Osteoblast (primary cell): ENCODE results near the gene NUMA1. TPM values are rescaled to one million over a fixed set of nuclear protein-coding genes. Genes with fewer than 3 reads are reported as not detected.

Experiments used
- DNase-seq: peaks from one replicate; pipeline ENCODE4 v3.0.0; 2011; ENCODE audit warnings: low spot score, mixed read lengths; ENCODE audit not compliant: insufficient read length; ENCODE audit errors: missing footprints
- H2AFZ ChIP-seq: 2 replicates; pipeline ENCODE4 v1.6.0; 2011; ENCODE audit warnings: mild to moderate bottlenecking, low read length
- H3K27ac ChIP-seq: 2 replicates; pipeline ENCODE4 v1.5.1; 2011; ENCODE audit warnings: mild to moderate bottlenecking, low read depth, low read length, moderate library complexity
- H3K27me3 ChIP-seq: 2 replicates; pipeline ENCODE4 v1.6.0; 2012; ENCODE audit warnings: mild to moderate bottlenecking, control low read depth, inconsistent platforms, low read length, moderate library complexity; ENCODE audit not compliant: insufficient read depth
- H3K36me3 ChIP-seq: 2 replicates; pipeline ENCODE4 v1.5.1; 2011; ENCODE audit warnings: mild to moderate bottlenecking, low read length, control low read depth, moderate library complexity; ENCODE audit not compliant: insufficient read depth
- H3K4me1 ChIP-seq: 2 replicates; pipeline ENCODE4 v1.5.1; 2011; ENCODE audit warnings: mild to moderate bottlenecking, low read length, control low read depth, moderate library complexity; ENCODE audit not compliant: insufficient read depth
- H3K4me2 ChIP-seq: 2 replicates; pipeline ENCODE4 v1.6.0; 2011; ENCODE audit warnings: mild to moderate bottlenecking, low read length; ENCODE audit not compliant: insufficient read depth
- H3K4me3 ChIP-seq: fragments of 200-600 bp; sonication (generic); 3 replicates; pipeline ENCODE4 v1.5.1; 2012; ENCODE audit warnings: mild to moderate bottlenecking, low read length, inconsistent platforms; ENCODE audit not compliant: insufficient read depth
- H3K79me2 ChIP-seq: 2 replicates; pipeline ENCODE4 v1.6.0; 2012; ENCODE audit warnings: mild to moderate bottlenecking, low read length, control low read depth, inconsistent platforms; ENCODE audit not compliant: insufficient read depth
- H3K9me3 ChIP-seq: 2 replicates; pipeline ENCODE4 v1.5.1; 2011; ENCODE audit warnings: low read depth, low read length, control low read depth
- H4K20me1 ChIP-seq: 2 replicates; pipeline ENCODE4 v1.6.0; 2012; ENCODE audit warnings: mild to moderate bottlenecking, low read length, control low read depth; ENCODE audit not compliant: insufficient read depth
- CTCF ChIP-seq: IDR thresholded peaks from 2 replicates; pipeline ENCODE4 v1.5.1; 2011; ENCODE audit warnings: mild to moderate bottlenecking, low read depth, low read length, moderate library complexity; ENCODE audit errors: extremely low read depth
- total RNA-seq: library from RNA; depleted of rRNA; stranded (reverse); fragments of >200 nt; gene quantifications from 2 replicates; pipeline ENCODE4 v1.2.3, GENCODE V29; 2012

Gene NUMA1
- total RNA-seq, 1 donor, result 176 TPM

DNA sequence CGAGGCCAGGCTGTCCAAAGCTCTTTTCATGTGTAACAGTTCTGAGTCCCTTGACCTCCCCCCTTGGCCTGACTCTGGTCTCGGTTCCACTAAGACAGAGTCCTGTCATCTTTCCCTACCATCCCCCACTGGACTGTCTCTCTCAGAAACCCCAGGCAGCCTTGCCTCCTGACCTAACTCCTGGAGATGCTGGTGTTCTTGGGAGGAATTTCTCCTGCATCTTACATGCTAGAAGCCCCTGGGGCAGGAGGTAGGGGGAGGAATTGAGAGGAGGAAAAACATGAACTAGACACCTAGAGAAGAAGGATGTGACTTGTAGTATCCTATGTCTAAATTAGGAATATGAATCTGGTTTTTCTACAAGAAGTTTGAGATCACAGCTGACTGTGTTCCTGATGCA, 82.3 kb downstream of the NUMA1 start:
- no peak for TF ChIP-seq CTCF
- Histone ChIP-seq H3K36me3 (peaks cover 18% of the 10 kb centered on the region), H4K20me1 (peaks cover 20% of the 10 kb centered on the region), H3K4me1 (peaks cover 10% of the 10 kb centered on the region), H3K4me3 (no peak overlapping the region), H3K27ac (no peak overlapping the region), H2AFZ (no peak overlapping the region), H3K79me2 (no peaks in the 10 kb centered on the region), H3K9me3 (no peaks in the 10 kb centered on the region), H3K4me2 (no peak overlapping the region), H3K27me3 (no peaks in the 10 kb centered on the region)
- peak; percentile 29 for DNase-seq

DNA sequence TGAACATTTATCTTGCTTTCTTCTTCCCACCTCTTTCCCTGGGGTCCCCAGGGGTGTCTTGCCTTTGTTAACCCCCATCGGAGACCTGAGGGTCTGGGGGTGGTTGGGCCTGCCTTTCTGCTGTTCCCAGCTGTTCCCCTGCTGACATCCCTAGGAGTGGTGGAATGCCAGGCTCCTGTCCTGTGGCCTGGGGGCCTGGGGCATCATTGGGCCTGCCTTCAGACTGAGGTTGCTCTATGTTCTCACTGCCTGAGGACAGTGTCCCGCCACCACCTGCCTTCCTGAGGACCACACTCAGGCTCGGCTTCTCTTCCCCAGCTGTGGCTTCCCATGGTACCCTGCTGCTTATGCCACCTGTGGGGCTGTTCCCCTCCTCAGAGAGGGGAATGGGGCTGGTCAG, 82.7 kb downstream of the NUMA1 start:
- no peak for TF ChIP-seq CTCF
- no peak for DNase-seq
- H3K4me1 ChIP-seq, result peaks cover 10% of the 10 kb centered on the region
- H3K9me3 ChIP-seq, result no peaks in the 10 kb centered on the region
- H3K27me3 ChIP-seq, result no peaks in the 10 kb centered on the region
- no peaks in the 10 kb centered on the region for H3K79me2 ChIP-seq
- no peak overlapping the region for H3K4me2 ChIP-seq
- H3K36me3 ChIP-seq, result peaks cover 14% of the 10 kb centered on the region
- H2AFZ ChIP-seq, result no peak overlapping the region
- H3K27ac ChIP-seq, result no peak overlapping the region
- no peak overlapping the region for H3K4me3 ChIP-seq
- peaks cover 20% of the 10 kb centered on the region for H4K20me1 ChIP-seq

- H2AFZ ChIP-seq, result no peak overlapping the region
- no peaks in the 10 kb centered on the region for H3K79me2 ChIP-seq
- DNase-seq, result peak; percentile 46
- no peak for TF ChIP-seq CTCF
- peaks cover 10% of the 10 kb centered on the region for H3K4me1 ChIP-seq
- no peak overlapping the region for H3K4me3 ChIP-seq
- H3K27me3 ChIP-seq, result no peaks in the 10 kb centered on the region
- H3K36me3 ChIP-seq, result peaks cover 9% of the 10 kb centered on the region
- H4K20me1 ChIP-seq, result peaks cover 17% of the 10 kb centered on the region
- no peaks in the 10 kb centered on the region for H3K9me3 ChIP-seq
- no peak overlapping the region for H3K4me2 ChIP-seq
- H3K27ac ChIP-seq, result no peak overlapping the region
Measured at GRCh38 chr11:71996946-71997345, 83.4 kb downstream of the NUMA1 start.

GRCh38 chr11:71996517-71996916, 83.8 kb downstream of the NUMA1 start:
- Histone ChIP-seq H3K9me3 (no peaks in the 10 kb centered on the region), H3K27me3 (no peaks in the 10 kb centered on the region), H3K4me2 (no peak overlapping the region), H3K36me3 (peaks cover 4% of the 10 kb centered on the region), H3K27ac (no peak overlapping the region), H3K79me2 (no peaks in the 10 kb centered on the region), H3K4me3 (no peak overlapping the region), H3K4me1 (peaks cover 10% of the 10 kb centered on the region), H4K20me1 (peaks cover 13% of the 10 kb centered on the region), H2AFZ (no peak overlapping the region)
- no peak for DNase-seq
- no peak for TF ChIP-seq CTCF
